Adrenal gland (tissue), 5 donors: ENCODE results near the gene GSK3A.

Experiments
- CTCF ChIP-seq, 6 experiments: fragments of 450-650 bp in 4 of 6; fragments of 200-600 bp in 2 of 6; sonication (generic) in 1 of 6; IDR thresholded peaks; 1 replicate in 5 of 6; 2 replicates in 1 of 6; pipeline versions ENCODE4 v1.5.1 to v1.8.0; 2016 to 2021; ENCODE audit warnings: antibody characterized with exemption in 6 of 6, mild to moderate bottlenecking in 2 of 6, moderate library complexity in 1 of 6
- POLR2A ChIP-seq, 2 donors: fragments of 450-650 bp; IDR thresholded peaks; one replicate each; pipeline ENCODE4 v1.6.1; 2017; ENCODE audit warnings: antibody characterized with exemption in 2 of 2, mild to moderate bottlenecking in 2 of 2, moderate library complexity in 1 of 2
- donor health status: DM: no; HTN: no; CAD: no.

DNA sequence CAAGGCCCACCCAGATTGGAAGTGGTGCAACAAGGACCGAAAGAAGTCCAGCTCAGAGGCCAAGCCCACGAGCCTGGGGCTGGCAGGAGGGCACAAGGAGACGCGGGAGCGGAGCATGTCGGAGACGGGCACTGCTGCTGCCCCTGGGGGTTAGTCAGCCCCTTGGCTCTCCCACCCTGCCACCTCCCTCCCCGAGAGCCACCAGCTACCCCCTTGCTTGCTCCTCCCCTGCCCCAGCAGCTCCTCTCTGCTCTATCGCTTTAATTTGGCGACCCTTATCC, 45.4 kb upstream of the GSK3A start:
- TF ChIP-seq CTCF (IDR thresholded peaks at IDR 0.05) (no peak), POLR2A (IDR thresholded peaks at IDR 0.05) (no peak)
